Neural crest cell (in vitro differentiated cells): ENCODE measurements around the gene FAM3A. TPM values are rescaled to one million over a fixed set of nuclear protein-coding genes. Genes with fewer than 3 reads are reported as not detected.
"Not testable (repeated sequence)": the region's sequence is repeated elsewhere in the genome, so short reads cannot be mapped to it uniquely, and the experiment has no call there.

ENCODE experiments used
- DNase-seq: peaks from one replicate; pipeline ENCODE4 v3.0.0; 2021; ENCODE audit warnings: low read depth, mixed read lengths, low spot score
- H3K27ac Mint-ChIP-seq: one replicate; pipeline ENCODE4 v1.8.0; 2021; ENCODE audit warnings: mild to moderate bottlenecking, mixed read lengths; ENCODE audit not compliant: unreplicated experiment
- H3K27me3 Mint-ChIP-seq: 2 replicates; pipeline ENCODE4 v1.8.0; 2021; ENCODE audit warnings: low read depth, mild to moderate bottlenecking, mixed read lengths
- H3K36me3 Mint-ChIP-seq: 2 replicates; pipeline ENCODE4 v1.8.0; 2021; ENCODE audit warnings: low read depth, mild to moderate bottlenecking, mixed read lengths
- H3K4me1 Mint-ChIP-seq: 2 replicates; pipeline ENCODE4 v1.8.0; 2021; ENCODE audit warnings: mixed read lengths
- H3K4me3 Mint-ChIP-seq: one replicate; pipeline ENCODE4 v1.8.0; 2021; ENCODE audit warnings: mild to moderate bottlenecking, mixed read lengths
- H3K9me3 Mint-ChIP-seq: 2 replicates; pipeline ENCODE4 v1.8.0; 2021; ENCODE audit warnings: mixed read lengths
- total RNA-seq: library from RNA; stranded (reverse); gene quantifications from 2 replicates; pipeline ENCODE4 v1.2.1, GENCODE V29; 2021
- TF ChIP-seq, protein P1 (sequence below): fragments of 200-600 bp; sonication (generic); conservative IDR thresholded peaks from 2 replicates; pipeline ENCODE4 v1.5.0; 2021; ENCODE audit warnings: antibody characterized with exemption, mild to moderate bottlenecking

The FAM3A gene
- total RNA-seq, 1 donor from 2014 or later = 25.8 TPM

GRCh38 chrX:154502098-154502497 lies 13.9 kb downstream of the FAM3A start:
- Mint-ChIP-seq H3K27ac (no peak overlapping the region), H3K36me3 (no peaks in the 10 kb centered on the region), H3K9me3 (no peaks in the 10 kb centered on the region), H3K4me3 (no peak overlapping the region), H3K27me3 (no peaks in the 10 kb centered on the region), H3K4me1 (peaks cover 5% of the 10 kb centered on the region)
- DNase-seq = no peak
- TF ChIP-seq, protein P1, sequence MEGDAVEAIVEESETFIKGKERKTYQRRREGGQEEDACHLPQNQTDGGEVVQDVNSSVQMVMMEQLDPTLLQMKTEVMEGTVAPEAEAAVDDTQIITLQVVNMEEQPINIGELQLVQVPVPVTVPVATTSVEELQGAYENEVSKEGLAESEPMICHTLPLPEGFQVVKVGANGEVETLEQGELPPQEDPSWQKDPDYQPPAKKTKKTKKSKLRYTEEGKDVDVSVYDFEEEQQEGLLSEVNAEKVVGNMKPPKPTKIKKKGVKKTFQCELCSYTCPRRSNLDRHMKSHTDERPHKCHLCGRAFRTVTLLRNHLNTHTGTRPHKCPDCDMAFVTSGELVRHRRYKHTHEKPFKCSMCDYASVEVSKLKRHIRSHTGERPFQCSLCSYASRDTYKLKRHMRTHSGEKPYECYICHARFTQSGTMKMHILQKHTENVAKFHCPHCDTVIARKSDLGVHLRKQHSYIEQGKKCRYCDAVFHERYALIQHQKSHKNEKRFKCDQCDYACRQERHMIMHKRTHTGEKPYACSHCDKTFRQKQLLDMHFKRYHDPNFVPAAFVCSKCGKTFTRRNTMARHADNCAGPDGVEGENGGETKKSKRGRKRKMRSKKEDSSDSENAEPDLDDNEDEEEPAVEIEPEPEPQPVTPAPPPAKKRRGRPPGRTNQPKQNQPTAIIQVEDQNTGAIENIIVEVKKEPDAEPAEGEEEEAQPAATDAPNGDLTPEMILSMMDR = no peak

DNA sequence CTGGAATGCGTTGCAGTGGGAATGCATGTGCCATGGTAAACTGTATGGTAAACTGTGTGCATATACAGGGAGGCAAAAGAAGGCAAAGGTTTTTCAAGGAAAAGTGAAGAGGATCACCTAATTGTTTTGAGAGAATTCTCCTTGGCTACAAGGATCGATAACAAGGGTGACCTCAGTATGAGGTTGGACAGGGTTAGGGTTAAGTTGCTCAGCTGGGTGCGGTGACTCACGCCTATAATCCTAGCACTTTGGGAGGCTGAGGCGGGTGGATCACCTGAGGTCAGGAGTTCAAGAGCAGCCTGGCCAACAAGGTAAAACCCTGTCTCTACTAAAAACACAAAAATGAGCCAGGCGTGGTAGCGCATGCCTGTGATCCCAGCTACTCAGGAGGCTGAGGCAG lies 14.6 kb downstream of the FAM3A start:
- not testable (repeated sequence) for H3K27ac Mint-ChIP-seq, H3K4me3 Mint-ChIP-seq, H3K4me1 Mint-ChIP-seq, DNase-seq, H3K9me3 Mint-ChIP-seq, H3K27me3 Mint-ChIP-seq, H3K36me3 Mint-ChIP-seq

GRCh38 chrX:154496591-154497137 lies 19.4 kb downstream of the FAM3A start:
- not testable (repeated sequence) for H3K27me3 Mint-ChIP-seq, H3K4me3 Mint-ChIP-seq, DNase-seq, H3K36me3 Mint-ChIP-seq, H3K27ac Mint-ChIP-seq, H3K4me1 Mint-ChIP-seq, H3K9me3 Mint-ChIP-seq

GRCh38 chrX:154495472-154495922 lies 20.5 kb downstream of the FAM3A start:
- Mint-ChIP-seq H3K4me3 (no peak overlapping the region), H3K9me3 (no peaks in the 10 kb centered on the region)
- no peak for DNase-seq

DNA sequence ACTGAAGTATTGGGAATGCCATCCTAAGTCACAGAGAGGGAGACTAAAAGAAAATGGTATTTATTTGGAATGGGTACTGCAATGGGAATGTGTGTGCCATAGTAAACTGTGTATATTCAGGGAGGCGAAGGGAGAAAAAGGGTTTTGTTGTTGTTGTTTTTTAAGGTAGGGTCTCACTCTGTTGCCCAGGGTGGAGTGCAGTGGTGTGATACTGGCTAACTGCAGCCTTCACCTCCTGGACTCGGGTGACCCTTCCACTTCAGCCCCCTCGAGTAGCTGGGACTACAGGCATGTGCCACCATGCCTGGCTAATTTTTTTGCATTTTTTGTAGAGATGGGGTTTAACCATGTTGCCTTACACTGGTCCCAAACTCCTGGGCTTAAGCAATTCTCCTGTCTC lies 21.3 kb downstream of the FAM3A start:
- H3K36me3 Mint-ChIP-seq = no peaks in the 10 kb centered on the region
- TF ChIP-seq, protein P1 = no peak
- H3K27ac Mint-ChIP-seq = no peak overlapping the region
- peaks cover 8% of the 10 kb centered on the region for H3K4me1 Mint-ChIP-seq
- no peaks in the 10 kb centered on the region for H3K9me3 Mint-ChIP-seq
- no peak overlapping the region for H3K4me3 Mint-ChIP-seq
- H3K27me3 Mint-ChIP-seq = no peaks in the 10 kb centered on the region
- no peak for DNase-seq

More at GRCh38 chrX:154495472-154495922, 20.5 kb downstream of the FAM3A start:
- Mint-ChIP-seq H3K4me1 (peaks cover 5% of the 10 kb centered on the region), H3K27ac (no peak overlapping the region), H3K27me3 (no peaks in the 10 kb centered on the region), H3K36me3 (no peaks in the 10 kb centered on the region)
- TF ChIP-seq, protein P1 = no peak

GRCh38 chrX:154490414-154491083 lies 25.5 kb downstream of the FAM3A start, which contains the start of gene SLC10A3:
TSS of gene SLC10A3 (minus strand) at chrX:154490629. CDS start at chrX:154488940, 1,689 bp downstream.
- no peaks in the 10 kb centered on the region for H3K27me3 Mint-ChIP-seq
- TF ChIP-seq, protein P1 = no peak
- peaks cover 6% of the 10 kb centered on the region for H3K4me1 Mint-ChIP-seq
- peaks cover 5% of the 10 kb centered on the region for H3K36me3 Mint-ChIP-seq
- peak; percentile 75 for DNase-seq
- H3K9me3 Mint-ChIP-seq = no peaks in the 10 kb centered on the region
- peak within 1 kb of the TSS; percentile 91 for H3K4me3 Mint-ChIP-seq
- H3K27ac Mint-ChIP-seq = peak within 1 kb of the TSS; percentile 91
